Dendritic cell treated with granulocyte-macrophage colony-stimulating factor and Interleukin-4, amounts not matched to agents 40 ng/mL and 50 ng/mL, for 4 days (primary cell): Measurements from ENCODE around the gene EEFSEC.

Experiments used
- H3K27ac Mint-ChIP-seq: one replicate; pipeline ENCODE4 v1.8.0; 2022; ENCODE audit warnings: mild to moderate bottlenecking, mixed read lengths
- H3K27me3 Mint-ChIP-seq: one replicate; pipeline ENCODE4 v1.8.0; 2022; ENCODE audit warnings: mild to moderate bottlenecking, mixed read lengths
- H3K36me3 Mint-ChIP-seq: one replicate; pipeline ENCODE4 v1.8.0; 2022; ENCODE audit warnings: low read depth, mixed read lengths
- H3K4me1 Mint-ChIP-seq: one replicate; pipeline ENCODE4 v1.8.0; 2022; ENCODE audit warnings: low read depth, mixed read lengths
- H3K4me3 Mint-ChIP-seq: one replicate; pipeline ENCODE4 v1.8.0; 2022; ENCODE audit warnings: mild to moderate bottlenecking, moderate library complexity, mixed read lengths
- H3K9me3 Mint-ChIP-seq: one replicate; pipeline ENCODE4 v1.8.0; 2022; ENCODE audit warnings: mixed read lengths
- intact Hi-C: fragments of 100-400 bp; cut with micrococcal nuclease; formaldehyde crosslinking; loops from one replicate; pipeline ENCODE4 v1.15.0; 2022

Gene EEFSEC

GRCh38 chr3:128404276-128405068 lies 251.2 kb downstream of the EEFSEC start:
- H3K4me1 Mint-ChIP-seq = no peaks in the 10 kb centered on the region

GRCh38 chr3:128405554-128406277 lies 252.4 kb downstream of the EEFSEC start:
- no peak overlapping the region for H3K27ac Mint-ChIP-seq
- no peaks in the 10 kb centered on the region for H3K27me3 Mint-ChIP-seq

More at GRCh38 chr3:128404276-128405068, 251.2 kb downstream of the EEFSEC start:
- intact Hi-C loops = no loop called here
- peaks cover 27% of the 10 kb centered on the region for H3K36me3 Mint-ChIP-seq
- H3K27ac Mint-ChIP-seq = no peak overlapping the region
- no peaks in the 10 kb centered on the region for H3K27me3 Mint-ChIP-seq
- no peak overlapping the region for H3K4me3 Mint-ChIP-seq
- no peaks in the 10 kb centered on the region for H3K9me3 Mint-ChIP-seq

DNA sequence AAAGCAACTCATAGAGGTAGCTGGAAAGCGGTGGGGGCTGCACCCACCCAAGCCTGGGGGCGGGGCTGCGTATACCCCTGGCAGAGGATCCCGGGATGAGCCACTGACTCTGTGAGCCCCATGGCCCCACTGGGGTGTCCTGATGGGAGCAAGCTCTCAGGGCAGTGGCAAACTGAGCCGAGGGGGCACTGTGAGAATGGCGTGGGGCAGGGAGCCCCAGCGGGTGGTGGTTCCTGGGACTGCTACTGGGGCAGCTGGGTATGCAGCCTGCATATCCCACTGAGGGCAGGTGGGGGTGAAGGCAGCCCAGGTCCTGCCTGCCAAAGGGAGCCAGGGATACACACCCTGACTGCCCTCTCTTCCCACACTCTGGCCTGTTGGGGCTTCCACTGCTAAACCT lies 254.0 kb downstream of the EEFSEC start:
- intact Hi-C loops = no loop called here
- H3K4me1 Mint-ChIP-seq = no peaks in the 10 kb centered on the region
- H3K36me3 Mint-ChIP-seq = peaks cover 30% of the 10 kb centered on the region
- no peaks in the 10 kb centered on the region for H3K9me3 Mint-ChIP-seq
- no peak overlapping the region for H3K4me3 Mint-ChIP-seq
- H3K27me3 Mint-ChIP-seq = no peaks in the 10 kb centered on the region
- H3K27ac Mint-ChIP-seq = no peak overlapping the region

More at GRCh38 chr3:128405554-128406277, 252.4 kb downstream of the EEFSEC start:
- Mint-ChIP-seq H3K4me1 (no peaks in the 10 kb centered on the region), H3K4me3 (no peak overlapping the region), H3K36me3 (peaks cover 30% of the 10 kb centered on the region), H3K9me3 (no peaks in the 10 kb centered on the region)
- intact Hi-C loops = no loop called here

DNA sequence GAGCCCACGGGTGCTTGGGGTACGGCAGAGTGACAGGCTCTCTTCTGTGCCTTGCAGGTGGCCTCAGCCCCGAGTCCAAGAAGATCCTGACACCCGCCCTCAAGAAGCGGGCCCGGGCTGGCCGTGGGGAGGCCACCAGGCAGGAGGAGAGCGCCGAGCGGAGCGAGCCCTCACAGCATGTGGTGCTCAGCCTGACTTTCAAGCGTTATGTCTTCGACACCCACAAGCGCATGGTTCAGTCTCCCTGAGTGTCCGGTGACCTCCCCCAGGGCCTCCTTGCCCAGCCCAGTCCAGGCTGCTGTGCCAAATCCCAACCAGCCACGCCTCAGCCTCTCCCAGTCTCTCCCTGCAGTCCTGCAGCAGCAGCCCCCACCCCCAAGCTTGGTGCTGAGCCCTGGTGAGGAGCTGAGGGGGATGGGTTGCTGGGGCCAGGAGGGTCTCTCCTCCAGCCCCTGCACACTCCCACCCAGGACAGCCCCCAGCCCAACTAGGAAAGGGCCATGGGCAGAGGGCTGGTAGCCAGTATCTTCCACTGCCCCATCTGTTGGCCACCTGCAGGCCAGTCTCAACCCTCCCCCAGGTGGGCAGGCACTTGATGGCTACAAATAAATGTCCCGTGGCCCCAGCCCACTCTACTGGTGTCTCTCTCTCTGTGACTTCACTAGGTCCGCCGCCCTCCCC lies 254.9 kb downstream of the EEFSEC start:
- Mint-ChIP-seq H3K4me3 (no peak overlapping the region), H3K9me3 (no peaks in the 10 kb centered on the region), H3K36me3 (peaks cover 26% of the 10 kb centered on the region), H3K27ac (no peak overlapping the region), H3K27me3 (no peaks in the 10 kb centered on the region), H3K4me1 (no peaks in the 10 kb centered on the region)
- intact Hi-C loops = no loop called here

DNA sequence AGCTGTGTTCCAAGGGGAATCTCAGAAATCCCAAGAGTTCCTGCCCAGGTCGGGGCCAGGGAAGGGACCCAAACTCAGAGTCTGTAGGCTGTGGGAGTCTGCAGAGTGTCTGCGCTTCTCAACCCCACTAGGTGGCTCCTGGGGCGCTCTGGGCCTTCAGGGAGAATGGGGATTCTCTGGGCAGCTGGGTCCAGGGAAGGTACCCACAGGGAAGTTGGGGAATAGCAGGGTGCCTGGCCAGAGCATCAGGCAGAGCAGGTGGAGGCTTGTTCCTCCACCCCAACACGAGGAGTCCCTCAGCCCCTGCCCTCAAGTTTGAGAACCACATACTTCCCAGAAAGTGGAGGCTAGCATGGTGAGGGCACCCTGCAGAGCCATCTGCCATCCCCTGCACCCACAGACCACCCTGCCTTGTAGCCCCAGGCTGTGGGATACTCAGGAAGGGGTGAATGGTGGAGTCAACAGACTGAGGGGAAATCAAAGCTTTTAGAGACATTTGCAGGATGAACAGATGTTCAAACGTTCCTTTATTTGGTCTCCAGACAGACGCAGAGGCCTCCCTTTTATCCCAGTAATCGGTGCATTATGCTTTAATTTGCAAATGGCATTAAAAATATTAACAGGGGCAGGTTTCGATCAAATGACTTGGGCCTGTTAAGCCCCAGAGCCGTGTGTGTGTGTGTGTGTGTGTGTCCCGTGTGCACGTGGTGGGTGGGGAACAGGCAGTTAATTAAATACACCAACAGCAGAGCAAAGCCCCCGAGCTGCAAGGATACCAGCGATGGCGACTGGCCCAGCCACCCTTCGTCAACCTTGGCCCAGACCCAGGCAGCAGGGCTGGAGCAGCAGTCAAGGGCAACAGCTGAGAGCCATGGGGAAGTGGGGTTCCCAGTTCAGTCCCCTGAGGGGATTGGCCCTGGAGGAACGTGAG lies 255.7 kb downstream of the EEFSEC start:
- H3K36me3 Mint-ChIP-seq = peaks cover 24% of the 10 kb centered on the region
- no peaks in the 10 kb centered on the region for H3K4me1 Mint-ChIP-seq
- intact Hi-C loops = no loop called here

DNA sequence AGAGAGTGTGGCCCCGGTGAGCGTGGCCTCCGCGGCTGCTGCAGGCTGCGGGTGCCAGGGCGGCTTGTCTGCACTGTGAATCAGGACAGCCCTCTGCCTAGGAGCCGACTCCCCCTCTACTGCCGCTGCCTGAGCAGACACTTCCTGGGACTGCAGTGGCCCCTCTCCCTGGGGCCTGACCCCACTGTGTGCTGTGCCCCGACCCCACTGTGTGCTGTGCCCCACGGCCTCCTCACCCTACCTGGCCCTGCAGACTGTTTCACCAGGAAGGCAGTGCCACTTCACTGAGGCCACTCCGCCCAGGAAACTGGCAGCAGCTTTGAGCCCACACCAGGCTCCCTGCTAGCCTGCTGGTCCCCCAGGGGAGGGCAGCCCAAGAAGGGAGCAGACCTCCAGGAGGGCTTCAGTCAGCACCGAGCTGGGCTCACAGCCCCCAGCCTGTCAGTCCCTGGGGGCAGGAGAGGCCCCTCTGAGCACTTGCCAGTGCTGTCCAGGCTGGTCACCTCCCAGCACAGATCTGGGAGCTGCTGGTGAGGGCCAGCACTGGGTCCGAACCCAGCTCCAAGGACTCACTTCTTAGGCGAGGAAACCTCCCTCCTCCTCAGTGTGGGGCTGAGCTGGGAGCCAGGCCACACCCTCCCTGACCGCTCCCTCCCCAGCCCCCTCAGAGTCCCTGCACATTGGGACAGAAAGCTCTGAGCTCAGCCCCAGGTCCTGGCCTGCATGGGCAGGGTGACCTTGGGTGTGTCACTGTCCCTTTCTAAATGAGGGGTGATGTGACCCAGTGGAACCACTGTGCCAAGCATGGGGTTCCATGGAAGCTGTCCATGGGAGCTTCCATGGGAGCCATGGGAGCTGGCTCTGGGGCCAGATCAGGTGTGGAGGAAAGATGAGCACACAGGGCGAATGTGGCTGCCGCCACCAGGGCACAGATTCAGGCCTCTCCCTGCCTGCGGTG lies 256.6 kb downstream of the EEFSEC start:
- H3K36me3 Mint-ChIP-seq = peaks cover 24% of the 10 kb centered on the region
- intact Hi-C loops = no loop called here
- no peak overlapping the region for H3K4me3 Mint-ChIP-seq

More for the DNA sequence above, 255.7 kb downstream of the EEFSEC start:
- Mint-ChIP-seq H3K27me3 (no peaks in the 10 kb centered on the region), H3K27ac (no peak overlapping the region), H3K4me3 (no peak overlapping the region), H3K9me3 (no peaks in the 10 kb centered on the region)

DNA sequence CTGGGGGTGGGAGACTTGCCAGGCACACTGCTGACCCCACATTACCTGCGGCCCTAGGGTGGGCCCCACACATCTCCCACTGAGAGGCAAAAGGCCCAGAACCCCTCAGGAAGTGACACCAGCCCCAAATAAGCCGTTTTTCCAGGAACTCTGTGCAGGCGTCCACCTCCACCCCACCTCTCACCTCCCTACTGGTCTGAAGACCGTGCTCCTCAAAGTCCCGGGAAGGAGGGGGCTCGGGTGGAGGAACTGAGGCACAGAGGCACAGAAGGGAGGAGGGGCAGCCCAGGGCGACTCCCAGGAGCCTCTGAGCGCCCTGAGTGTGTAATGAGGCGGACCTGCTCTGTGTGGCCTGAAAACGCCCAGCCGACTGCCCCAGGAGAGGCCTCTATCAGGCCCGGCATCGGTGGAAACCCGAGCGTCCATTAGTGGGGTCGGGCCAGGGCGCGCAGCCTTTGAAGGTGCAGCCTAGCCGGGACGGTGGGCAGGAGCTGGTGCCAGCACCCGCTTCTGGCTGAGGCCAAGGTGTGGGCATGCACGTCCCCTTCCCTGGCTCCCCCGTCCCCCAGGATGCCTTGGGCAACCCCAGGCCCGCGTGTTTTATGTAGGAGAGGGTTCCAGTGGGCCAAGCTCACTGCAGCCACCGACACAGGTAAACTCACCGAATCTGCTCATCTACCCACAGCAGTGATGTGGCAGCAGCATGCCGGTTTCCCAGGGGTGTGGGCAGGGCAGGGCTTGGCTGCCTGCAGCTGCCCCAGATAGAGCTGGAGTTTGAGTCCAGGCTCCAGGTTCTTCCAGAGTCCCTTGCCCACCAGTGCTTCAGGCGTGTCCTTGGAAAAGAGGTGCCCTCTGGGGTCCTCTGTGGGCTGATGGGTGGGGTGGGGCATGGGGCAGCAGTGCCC lies 257.6 kb downstream of the EEFSEC start:
- H3K36me3 Mint-ChIP-seq = peaks cover 24% of the 10 kb centered on the region
- H3K27me3 Mint-ChIP-seq = no peaks in the 10 kb centered on the region
- no peaks in the 10 kb centered on the region for H3K9me3 Mint-ChIP-seq
- H3K4me3 Mint-ChIP-seq = no peak overlapping the region
- intact Hi-C loops = no loop called here
- no peak overlapping the region for H3K27ac Mint-ChIP-seq
- peaks cover 16% of the 10 kb centered on the region for H3K4me1 Mint-ChIP-seq

More for the DNA sequence above, 256.6 kb downstream of the EEFSEC start:
- no peak overlapping the region for H3K27ac Mint-ChIP-seq
- peaks cover 6% of the 10 kb centered on the region for H3K4me1 Mint-ChIP-seq
- H3K27me3 Mint-ChIP-seq = no peaks in the 10 kb centered on the region
- no peaks in the 10 kb centered on the region for H3K9me3 Mint-ChIP-seq

DNA sequence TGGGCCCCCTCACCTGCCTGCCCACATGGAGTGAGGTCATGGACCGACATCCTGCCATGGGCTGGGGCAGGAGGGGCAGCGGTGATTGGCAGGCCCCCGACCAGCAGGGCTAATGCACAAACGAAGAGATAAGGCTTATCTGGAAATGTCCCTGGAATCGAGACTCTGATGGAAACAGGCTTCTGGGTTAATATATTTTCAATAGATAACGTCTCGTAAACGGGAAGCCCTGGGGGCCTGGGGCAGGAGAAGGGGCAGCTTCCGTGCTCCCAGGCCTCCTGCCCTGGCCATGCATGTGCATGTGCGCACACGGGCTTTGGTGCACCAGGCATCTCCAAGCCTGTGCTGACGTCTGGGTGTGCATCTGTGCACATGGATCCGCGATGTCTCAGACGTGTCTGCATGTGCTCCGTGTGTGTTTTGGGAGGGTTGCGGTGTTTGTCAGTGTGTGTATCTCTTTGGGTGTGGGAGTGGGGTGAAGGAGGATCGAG lies 258.3 kb downstream of the EEFSEC start:
- H3K27ac Mint-ChIP-seq = no peak overlapping the region
- H3K9me3 Mint-ChIP-seq = no peaks in the 10 kb centered on the region
- peaks cover 23% of the 10 kb centered on the region for H3K4me1 Mint-ChIP-seq
- H3K36me3 Mint-ChIP-seq = peaks cover 24% of the 10 kb centered on the region
- no peak overlapping the region for H3K4me3 Mint-ChIP-seq
- H3K27me3 Mint-ChIP-seq = no peaks in the 10 kb centered on the region
- intact Hi-C loops = no loop called here

- no peak overlapping the region for H3K27ac Mint-ChIP-seq
- H3K4me1 Mint-ChIP-seq = peaks cover 31% of the 10 kb centered on the region
- no peak overlapping the region for H3K4me3 Mint-ChIP-seq
- no peaks in the 10 kb centered on the region for H3K27me3 Mint-ChIP-seq
- intact Hi-C loops = no loop called here
- H3K36me3 Mint-ChIP-seq = peaks cover 24% of the 10 kb centered on the region
- no peaks in the 10 kb centered on the region for H3K9me3 Mint-ChIP-seq
Measured at GRCh38 chr3:128412180-128413002, 259.1 kb downstream of the EEFSEC start.

- H3K36me3 Mint-ChIP-seq = peaks cover 18% of the 10 kb centered on the region
- H3K9me3 Mint-ChIP-seq = no peaks in the 10 kb centered on the region
- H3K4me1 Mint-ChIP-seq = peaks cover 33% of the 10 kb centered on the region
- H3K27me3 Mint-ChIP-seq = no peaks in the 10 kb centered on the region
- intact Hi-C loops = no loop called here
- H3K27ac Mint-ChIP-seq = no peak overlapping the region
- no peak overlapping the region for H3K4me3 Mint-ChIP-seq
Measured at GRCh38 chr3:128413003-128413370, 259.7 kb downstream of the EEFSEC start.
